ENCODE data around the gene ECSIT.

- no peak for TF ChIP-seq REST (IDR thresholded peaks at IDR 0.05; ENCODE audit: low read depth)
- no peak for TF ChIP-seq ZFX (IDR thresholded peaks at IDR 0.05)
- TF ChIP-seq MAX (IDR thresholded peaks at IDR 0.05), result no peak
- no peak for TF ChIP-seq CTCF (IDR thresholded peaks at IDR 0.05 in 2 of 3, conservative IDR thresholded peaks at IDR 0.05 in 1 of 3; ENCODE audit: borderline replicate concordance in 1 of 3, insufficient read depth in 1 of 3, low read depth in 2 of 3, low read length in 2 of 3)
- no peak for TF ChIP-seq EGR1 (IDR thresholded peaks at IDR 0.05; ENCODE audit: low read depth)
- no peak for TF ChIP-seq FOSL1 (IDR thresholded peaks at IDR 0.05; ENCODE audit: low read depth)
- no peak for TF ChIP-seq YY1 (IDR thresholded peaks at IDR 0.05; ENCODE audit: extremely low read depth, insufficient replicate concordance, low read depth, low read length)
Observed at GRCh38 chr19:11549386-11549953, 20.5 kb upstream of the ECSIT start.
